H1 (cell line): ENCODE results near the gene KRT84. TPM values are rescaled to one million over a fixed set of nuclear protein-coding genes. Genes with fewer than 3 reads are reported as not detected.

Source experiments
- ATF2 ChIP-seq: IDR thresholded peaks from 2 replicates; pipeline ENCODE4 v1.6.1; 2012; ENCODE audit warnings: low read length, inconsistent platforms
- SUZ12 ChIP-seq: fragments of 200-600 bp; sonication (generic); IDR thresholded peaks from 2 replicates; pipeline ENCODE4 v1.6.1; 2012; ENCODE audit warnings: mild to moderate bottlenecking, inconsistent platforms, low read length, moderate library complexity, mixed read lengths
- TAF1 ChIP-seq: IDR thresholded peaks from 2 replicates; pipeline ENCODE4 v1.6.1; 2011; ENCODE audit warnings: mild to moderate bottlenecking, low read depth, low read length
- polyA plus RNA-seq, 7 experiments: library from polyadenylated mRNA; depleted of rRNA in 3 of 7; stranded (reverse) in 5 of 7; unstranded in 2 of 7; fragments of >200 nt in 5 of 7; fragments of 200-250 nt in 2 of 7; gene quantifications; 1 replicate in 5 of 7; 2 replicates in 1 of 7; 4 replicates in 1 of 7; pipeline versions ENCODE4 v1.2.1 to v1.2.3, GENCODE V29; 2011 to 2013; ENCODE audit warnings: missing spikeins in 2 of 7, mixed read lengths in 2 of 7
- total RNA-seq: library from RNA; stranded (reverse); fragmentation: NEBNext Ultra II Directional; extraction: Animal tissue kit (Norgen Biotek cat#: 25700); gene quantifications from 2 replicates; pipeline ENCODE4 v1.2.1, GENCODE V29; 2021
- TF ChIP-seq, protein P1 (sequence below): IDR thresholded peaks from 2 replicates; pipeline ENCODE4 v1.6.1; 2012; ENCODE audit warnings: inconsistent platforms

KRT84 gene
- total and polyA plus RNA-seq, 2 of the 8 experiments (the other 6 are each of a cell fraction or from before 2014, with no cell fraction given) = not detected

GRCh38 chr12:52401526-52401925 is 16.1 kb upstream of the KRT84 start (continued):
- no peak for TF ChIP-seq TAF1
- TF ChIP-seq SUZ12 = no peak
- no peak for TF ChIP-seq ATF2
- TF ChIP-seq, protein P1, sequence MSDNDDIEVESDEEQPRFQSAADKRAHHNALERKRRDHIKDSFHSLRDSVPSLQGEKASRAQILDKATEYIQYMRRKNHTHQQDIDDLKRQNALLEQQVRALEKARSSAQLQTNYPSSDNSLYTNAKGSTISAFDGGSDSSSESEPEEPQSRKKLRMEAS = no peak
